SK-N-SH treated with all-trans-retinoic acid at 6 μM for 48 hours (cell line): Measurements from ENCODE around the gene RUNX3.

Experiments used
- CSDC2 ChIP-seq: fragments of 250-450 bp; sonication (Bioruptor Pico); IDR thresholded peaks from 2 replicates; pipeline ENCODE4 v1.5.0; 2020; ENCODE audit warnings: mild to moderate bottlenecking, moderate library complexity
- ESRRG ChIP-seq: fragments of 250-450 bp; sonication (Bioruptor Pico); IDR thresholded peaks from 2 replicates; pipeline ENCODE4 v1.6.1; 2021; ENCODE audit warnings: mild to moderate bottlenecking
- GLIS3 ChIP-seq: fragments of 250-450 bp; sonication (Bioruptor Pico); IDR thresholded peaks from 2 replicates; pipeline ENCODE4 v1.5.0; 2020; ENCODE audit warnings: mild to moderate bottlenecking, moderate library complexity
- ISL1 ChIP-seq: fragments of 250-450 bp; sonication (Bioruptor Pico); IDR thresholded peaks from 2 replicates; pipeline ENCODE4 v2.1.2; 2022; ENCODE audit warnings: mild to moderate bottlenecking, moderate library complexity
- OSR1 ChIP-seq: fragments of 250-450 bp; sonication (Bioruptor Pico); IDR thresholded peaks from 2 replicates; pipeline ENCODE4 v1.8.0; 2022; ENCODE audit warnings: moderate library complexity, mild to moderate bottlenecking, inconsistent platforms
- PPARA ChIP-seq: fragments of 250-450 bp; sonication (Bioruptor Pico); IDR thresholded peaks from 2 replicates; pipeline ENCODE4 v1.5.0; 2020; ENCODE audit warnings: mild to moderate bottlenecking, borderline replicate concordance
- ZC3H10 ChIP-seq: fragments of 250-450 bp; sonication (Bioruptor Pico); IDR thresholded peaks from 2 replicates; pipeline ENCODE4 v1.5.1; 2021; ENCODE audit warnings: mild to moderate bottlenecking, moderate library complexity
- TF ChIP-seq, protein P1 (sequence below): fragments of 250-450 bp; sonication (Bioruptor Pico); IDR thresholded peaks from 2 replicates; pipeline ENCODE4 v1.8.0; 2020; ENCODE audit warnings: mild to moderate bottlenecking, moderate library complexity, borderline replicate concordance

DNA sequence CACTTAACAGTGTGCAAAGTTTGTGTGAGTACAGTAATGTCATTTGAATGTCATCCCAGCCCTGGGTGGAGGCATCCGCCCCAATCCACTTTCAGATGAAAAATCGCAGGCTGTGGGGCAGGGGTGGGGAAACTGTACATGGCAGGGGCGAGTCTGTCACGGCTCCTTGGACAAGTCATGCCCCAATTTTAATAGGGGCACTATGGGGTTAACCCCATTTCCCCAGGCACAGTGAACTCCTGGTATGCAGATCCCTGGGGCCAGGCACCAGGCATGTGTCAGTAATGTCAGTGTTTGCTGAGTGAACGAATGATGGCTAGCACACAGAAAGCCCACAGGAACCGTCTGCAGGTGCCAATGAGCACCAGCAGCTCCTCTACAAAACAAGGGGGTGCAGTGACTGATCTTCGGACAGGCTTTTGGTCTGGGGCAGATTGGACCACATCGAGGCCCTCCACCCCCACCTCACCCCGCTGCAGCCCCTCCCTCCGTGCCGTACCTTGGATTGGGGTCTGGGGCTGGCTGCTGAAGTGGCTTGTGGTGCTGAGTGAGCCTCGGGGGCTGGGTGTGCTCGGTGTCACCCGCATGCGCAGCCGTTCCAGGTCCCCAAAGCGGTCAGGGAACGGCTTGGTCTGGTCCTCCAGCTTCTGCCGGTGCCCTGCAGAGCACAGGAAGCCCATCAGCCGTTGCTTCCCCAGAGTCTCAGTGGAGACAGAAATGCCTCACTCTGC is 23.2 kb downstream of the RUNX3 start:
- TF ChIP-seq GLIS3 (CRISPR knock-in tag) (no peak), ZC3H10 (CRISPR knock-in tag) (no peak), CSDC2 (CRISPR knock-in tag) (no peak), OSR1 (CRISPR knock-in tag) (no peak), ESRRG (CRISPR knock-in tag) (no peak), ISL1 (CRISPR knock-in tag) (no peak), PPARA (CRISPR knock-in tag) (no peak)
- TF ChIP-seq, protein P1, sequence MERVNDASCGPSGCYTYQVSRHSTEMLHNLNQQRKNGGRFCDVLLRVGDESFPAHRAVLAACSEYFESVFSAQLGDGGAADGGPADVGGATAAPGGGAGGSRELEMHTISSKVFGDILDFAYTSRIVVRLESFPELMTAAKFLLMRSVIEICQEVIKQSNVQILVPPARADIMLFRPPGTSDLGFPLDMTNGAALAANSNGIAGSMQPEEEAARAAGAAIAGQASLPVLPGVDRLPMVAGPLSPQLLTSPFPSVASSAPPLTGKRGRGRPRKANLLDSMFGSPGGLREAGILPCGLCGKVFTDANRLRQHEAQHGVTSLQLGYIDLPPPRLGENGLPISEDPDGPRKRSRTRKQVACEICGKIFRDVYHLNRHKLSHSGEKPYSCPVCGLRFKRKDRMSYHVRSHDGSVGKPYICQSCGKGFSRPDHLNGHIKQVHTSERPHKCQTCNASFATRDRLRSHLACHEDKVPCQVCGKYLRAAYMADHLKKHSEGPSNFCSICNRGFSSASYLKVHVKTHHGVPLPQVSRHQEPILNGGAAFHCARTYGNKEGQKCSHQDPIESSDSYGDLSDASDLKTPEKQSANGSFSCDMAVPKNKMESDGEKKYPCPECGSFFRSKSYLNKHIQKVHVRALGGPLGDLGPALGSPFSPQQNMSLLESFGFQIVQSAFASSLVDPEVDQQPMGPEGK: no peak
